ENCODE measurements around the gene NAP1L4. TPM values are rescaled to one million over a fixed set of nuclear protein-coding genes. Genes with fewer than 3 reads are reported as not detected.

Gene NAP1L4
- total RNA-seq, 1 experiment from 2014 or later, result 189 TPM

DNA sequence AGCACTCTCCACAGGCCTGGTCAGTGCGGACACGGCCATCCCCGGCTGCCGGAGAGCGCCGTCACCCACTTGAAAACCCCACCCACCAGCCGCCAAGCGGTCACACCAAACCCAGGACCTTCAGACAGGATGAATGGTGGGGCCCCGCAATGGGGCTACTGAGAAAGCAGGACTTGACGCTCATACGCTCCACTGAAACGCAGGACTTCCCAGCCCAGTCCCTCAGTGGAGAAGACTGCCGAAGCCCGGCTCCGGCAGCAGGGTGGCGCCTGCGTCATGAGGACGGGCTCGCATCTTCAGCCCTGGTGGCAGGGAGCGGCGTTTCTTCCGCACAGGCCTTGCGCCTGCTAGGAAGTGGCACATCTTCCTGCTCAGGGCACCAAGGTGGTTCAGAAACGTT lies 47.6 kb downstream of the NAP1L4 start (continued):
- TF ChIP-seq, protein P1, sequence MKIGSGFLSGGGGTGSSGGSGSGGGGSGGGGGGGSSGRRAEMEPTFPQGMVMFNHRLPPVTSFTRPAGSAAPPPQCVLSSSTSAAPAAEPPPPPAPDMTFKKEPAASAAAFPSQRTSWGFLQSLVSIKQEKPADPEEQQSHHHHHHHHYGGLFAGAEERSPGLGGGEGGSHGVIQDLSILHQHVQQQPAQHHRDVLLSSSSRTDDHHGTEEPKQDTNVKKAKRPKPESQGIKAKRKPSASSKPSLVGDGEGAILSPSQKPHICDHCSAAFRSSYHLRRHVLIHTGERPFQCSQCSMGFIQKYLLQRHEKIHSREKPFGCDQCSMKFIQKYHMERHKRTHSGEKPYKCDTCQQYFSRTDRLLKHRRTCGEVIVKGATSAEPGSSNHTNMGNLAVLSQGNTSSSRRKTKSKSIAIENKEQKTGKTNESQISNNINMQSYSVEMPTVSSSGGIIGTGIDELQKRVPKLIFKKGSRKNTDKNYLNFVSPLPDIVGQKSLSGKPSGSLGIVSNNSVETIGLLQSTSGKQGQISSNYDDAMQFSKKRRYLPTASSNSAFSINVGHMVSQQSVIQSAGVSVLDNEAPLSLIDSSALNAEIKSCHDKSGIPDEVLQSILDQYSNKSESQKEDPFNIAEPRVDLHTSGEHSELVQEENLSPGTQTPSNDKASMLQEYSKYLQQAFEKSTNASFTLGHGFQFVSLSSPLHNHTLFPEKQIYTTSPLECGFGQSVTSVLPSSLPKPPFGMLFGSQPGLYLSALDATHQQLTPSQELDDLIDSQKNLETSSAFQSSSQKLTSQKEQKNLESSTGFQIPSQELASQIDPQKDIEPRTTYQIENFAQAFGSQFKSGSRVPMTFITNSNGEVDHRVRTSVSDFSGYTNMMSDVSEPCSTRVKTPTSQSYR (CRISPR knock-in tag; IDR thresholded peaks at IDR 0.05), result no peak
- TF ChIP-seq ATF1 (CRISPR knock-in tag; IDR thresholded peaks at IDR 0.05) (no peak), NFE2L1 (CRISPR knock-in tag; IDR thresholded peaks at IDR 0.05) (no peak), ZNF416 (CRISPR knock-in tag; IDR thresholded peaks at IDR 0.05) (no peak)
- TF ChIP-seq, protein P2, sequence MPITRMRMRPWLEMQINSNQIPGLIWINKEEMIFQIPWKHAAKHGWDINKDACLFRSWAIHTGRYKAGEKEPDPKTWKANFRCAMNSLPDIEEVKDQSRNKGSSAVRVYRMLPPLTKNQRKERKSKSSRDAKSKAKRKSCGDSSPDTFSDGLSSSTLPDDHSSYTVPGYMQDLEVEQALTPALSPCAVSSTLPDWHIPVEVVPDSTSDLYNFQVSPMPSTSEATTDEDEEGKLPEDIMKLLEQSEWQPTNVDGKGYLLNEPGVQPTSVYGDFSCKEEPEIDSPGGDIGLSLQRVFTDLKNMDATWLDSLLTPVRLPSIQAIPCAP (CRISPR knock-in tag; IDR thresholded peaks at IDR 0.05), result no peak
- TF ChIP-seq, protein P3, sequence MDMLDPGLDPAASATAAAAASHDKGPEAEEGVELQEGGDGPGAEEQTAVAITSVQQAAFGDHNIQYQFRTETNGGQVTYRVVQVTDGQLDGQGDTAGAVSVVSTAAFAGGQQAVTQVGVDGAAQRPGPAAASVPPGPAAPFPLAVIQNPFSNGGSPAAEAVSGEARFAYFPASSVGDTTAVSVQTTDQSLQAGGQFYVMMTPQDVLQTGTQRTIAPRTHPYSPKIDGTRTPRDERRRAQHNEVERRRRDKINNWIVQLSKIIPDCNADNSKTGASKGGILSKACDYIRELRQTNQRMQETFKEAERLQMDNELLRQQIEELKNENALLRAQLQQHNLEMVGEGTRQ (CRISPR knock-in tag; IDR thresholded peaks at IDR 0.05), result no peak

DNA sequence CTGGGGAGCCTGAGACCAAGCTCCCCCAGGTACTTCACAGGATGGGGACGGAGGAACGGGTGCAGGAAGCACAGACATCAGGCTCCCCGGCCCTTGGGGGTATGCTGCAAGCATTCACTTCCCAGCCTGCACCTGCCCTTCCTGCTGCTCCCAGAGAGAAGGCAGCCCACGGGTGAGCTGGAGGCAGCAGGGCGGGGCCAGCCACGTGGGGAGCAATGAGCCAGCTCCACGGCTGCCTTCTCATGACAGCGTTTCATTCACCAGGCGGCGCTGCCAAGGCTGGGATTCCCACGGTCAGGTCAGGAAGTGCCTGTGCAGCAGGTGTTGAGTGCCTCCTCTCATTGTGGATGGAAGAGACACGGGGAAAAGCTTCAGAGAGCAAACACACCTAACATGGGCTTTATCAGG lies 48.4 kb downstream of the NAP1L4 start:
- no peak overlapping the region for H3K27ac Mint-ChIP-seq
- CTCF ChIA-PET, result no interaction called here
- no peak for ATAC-seq
- H3K4me1 Mint-ChIP-seq, result peaks cover 37% of the 10 kb centered on the region
- DNase-seq (ENCODE audit: low spot score), result no peak
- H3K4me3 Mint-ChIP-seq, result no peak overlapping the region
- peaks cover 12% of the 10 kb centered on the region for H3K9me3 Mint-ChIP-seq
- TF ChIP-seq CBFB (CRISPR knock-in tag; IDR thresholded peaks at IDR 0.05; ENCODE audit: low read depth) (no peak), PRRX2 (CRISPR knock-in tag; IDR thresholded peaks at IDR 0.05) (no peak), NR3C1 (CRISPR knock-in tag; conservative IDR thresholded peaks at IDR 0.05; ENCODE audit: low read depth) (no peak), SOX15 (CRISPR knock-in tag; IDR thresholded peaks at IDR 0.05) (no peak), ZNF416 (CRISPR knock-in tag; IDR thresholded peaks at IDR 0.05) (no peak), FOXK1 (CRISPR knock-in tag; IDR thresholded peaks at IDR 0.05) (no peak), MXD4 (CRISPR knock-in tag; IDR thresholded peaks at IDR 0.05; ENCODE audit: borderline replicate concordance) (no peak), SP1 (CRISPR knock-in tag; conservative IDR thresholded peaks at IDR 0.05) (no peak), ETV6 (CRISPR knock-in tag; IDR thresholded peaks at IDR 0.05) (no peak), ZNF671 (CRISPR knock-in tag; IDR thresholded peaks at IDR 0.05) (no peak), TEAD1 (CRISPR knock-in tag; IDR thresholded peaks at IDR 0.05) (no peak), NFYB (CRISPR knock-in tag; conservative IDR thresholded peaks at IDR 0.05; ENCODE audit: low read depth) (no peak), ZNF121 (CRISPR knock-in tag; IDR thresholded peaks at IDR 0.05) (no peak)
- TF ChIP-seq, protein P3 (CRISPR knock-in tag; IDR thresholded peaks at IDR 0.05), result no peak
- TF ChIP-seq, protein P4, sequence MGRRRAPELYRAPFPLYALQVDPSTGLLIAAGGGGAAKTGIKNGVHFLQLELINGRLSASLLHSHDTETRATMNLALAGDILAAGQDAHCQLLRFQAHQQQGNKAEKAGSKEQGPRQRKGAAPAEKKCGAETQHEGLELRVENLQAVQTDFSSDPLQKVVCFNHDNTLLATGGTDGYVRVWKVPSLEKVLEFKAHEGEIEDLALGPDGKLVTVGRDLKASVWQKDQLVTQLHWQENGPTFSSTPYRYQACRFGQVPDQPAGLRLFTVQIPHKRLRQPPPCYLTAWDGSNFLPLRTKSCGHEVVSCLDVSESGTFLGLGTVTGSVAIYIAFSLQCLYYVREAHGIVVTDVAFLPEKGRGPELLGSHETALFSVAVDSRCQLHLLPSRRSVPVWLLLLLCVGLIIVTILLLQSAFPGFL (CRISPR knock-in tag; IDR thresholded peaks at IDR 0.05; ENCODE audit: borderline replicate concordance), result no peak
- TF ChIP-seq, protein P5, sequence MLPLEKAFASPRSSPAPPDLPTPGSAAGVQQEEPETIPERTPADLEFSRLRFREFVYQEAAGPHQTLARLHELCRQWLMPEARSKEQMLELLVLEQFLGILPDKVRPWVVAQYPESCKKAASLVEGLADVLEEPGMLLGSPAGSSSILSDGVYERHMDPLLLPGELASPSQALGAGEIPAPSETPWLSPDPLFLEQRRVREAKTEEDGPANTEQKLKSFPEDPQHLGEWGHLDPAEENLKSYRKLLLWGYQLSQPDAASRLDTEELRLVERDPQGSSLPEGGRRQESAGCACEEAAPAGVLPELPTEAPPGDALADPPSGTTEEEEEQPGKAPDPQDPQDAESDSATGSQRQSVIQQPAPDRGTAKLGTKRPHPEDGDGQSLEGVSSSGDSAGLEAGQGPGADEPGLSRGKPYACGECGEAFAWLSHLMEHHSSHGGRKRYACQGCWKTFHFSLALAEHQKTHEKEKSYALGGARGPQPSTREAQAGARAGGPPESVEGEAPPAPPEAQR (CRISPR knock-in tag; IDR thresholded peaks at IDR 0.05), result no peak
- POLR2A ChIA-PET, result no interaction called here
- peaks cover 42% of the 10 kb centered on the region for H3K36me3 Mint-ChIP-seq
- H3K27me3 Mint-ChIP-seq (ENCODE audit: low read depth), result peaks cover 11% of the 10 kb centered on the region

Data from WTC11 (cell line).